Activated T-cell treated with anti-CD3 and anti-CD28 coated beads for 1 hour (primary cell): ENCODE results near the gene ZNF582.
"Not testable (repeated sequence)": the region's sequence is repeated elsewhere in the genome, so short reads cannot be mapped to it uniquely, and the experiment has no call there.

Experiments
- DNase-seq: peaks from one replicate; pipeline ENCODE4 v3.0.0-alpha.2; 2020; ENCODE audit warnings: low read depth

The ZNF582 gene

GRCh38 chr19:56351208-56351607 is 42.1 kb downstream of the ZNF582 start:
- no peak for DNase-seq

GRCh38 chr19:56350416-56351045 is 42.8 kb downstream of the ZNF582 start:
- peak; percentile 26 for DNase-seq

GRCh38 chr19:56348289-56348877 is 45.0 kb downstream of the ZNF582 start:
- DNase-seq, result no peak

GRCh38 chr19:56347163-56347778 is 46.1 kb downstream of the ZNF582 start:
- no peak for DNase-seq

GRCh38 chr19:56341948-56342347 is 51.4 kb downstream of the ZNF582 start:
- DNase-seq, result no peak

GRCh38 chr19:56339031-56339430 is 54.3 kb downstream of the ZNF582 start:
- DNase-seq, result not testable (repeated sequence)

GRCh38 chr19:56337077-56337476 is 56.3 kb downstream of the ZNF582 start:
- DNase-seq, result not testable (repeated sequence)

- not testable (repeated sequence) for DNase-seq
These were observed 58.0 kb downstream of the ZNF582 start for GRCh38 chr19:56335371-56335770.

GRCh38 chr19:56333506-56333905 is 59.8 kb downstream of the ZNF582 start:
- DNase-seq, result peak; percentile 15
